Naive B cell (primary cell): Measurements from ENCODE around the gene GLB1L. TPM values are rescaled to one million over a fixed set of nuclear protein-coding genes. Genes with fewer than 3 reads are reported as not detected.
"Not testable (repeated sequence)": the region's sequence is repeated elsewhere in the genome, so short reads cannot be mapped to it uniquely, and the experiment has no call there.

Experiments
- ATAC-seq, 2 donors: fragments of 150-1000 bp; cut with Tn5 transposase; 2 replicates each; pipeline ENCODE4 v1.10.0; 2021; ENCODE audit warnings: low read depth in 2 of 2, mild to moderate bottlenecking in 2 of 2, moderate library complexity in 2 of 2
- DNase-seq: peaks from one replicate; pipeline ENCODE4 v3.0.0; 2022
- H3K27ac Mint-ChIP-seq, 6 donors: one replicate each; pipeline ENCODE4 v1.8.0; 2020 to 2022; ENCODE audit warnings: mild to moderate bottlenecking in 6 of 6, mixed read lengths in 6 of 6, moderate library complexity in 5 of 6, inconsistent platforms in 2 of 6
- H3K27me3 Mint-ChIP-seq, 3 donors: one replicate each; pipeline ENCODE4 v1.8.0; 2021 to 2022; ENCODE audit warnings: mixed read lengths in 3 of 3, mild to moderate bottlenecking in 1 of 3
- H3K36me3 Mint-ChIP-seq, 2 donors: one replicate each; pipeline ENCODE4 v1.8.0; 2020 to 2022; ENCODE audit warnings: mixed read lengths in 2 of 2, inconsistent platforms in 1 of 2, mild to moderate bottlenecking in 1 of 2
- H3K4me1 Mint-ChIP-seq, 3 donors: one replicate each; pipeline ENCODE4 v1.8.0; 2020 to 2022; ENCODE audit warnings: mixed read lengths in 3 of 3, inconsistent platforms in 1 of 3, mild to moderate bottlenecking in 1 of 3, moderate library complexity in 1 of 3
- H3K4me3 Mint-ChIP-seq, 8 donors: one replicate each; pipeline ENCODE4 v1.8.0; 2020 to 2022; ENCODE audit warnings: mild to moderate bottlenecking in 8 of 8, mixed read lengths in 8 of 8, moderate library complexity in 8 of 8, inconsistent platforms in 2 of 8
- H3K9me3 Mint-ChIP-seq, 7 donors: one replicate each; pipeline ENCODE4 v1.8.0; 2020 to 2022; ENCODE audit warnings: mixed read lengths in 7 of 7, mild to moderate bottlenecking in 5 of 7, inconsistent platforms in 2 of 7, moderate library complexity in 1 of 7
- polyA plus RNA-seq, 6 donors: library from polyadenylated mRNA; unstranded; fragments of 300-500 nt; fragmentation: Illumina TruSeq; gene quantifications; one replicate each; pipeline ENCODE4 v1.2.3, GENCODE V29; 2021; ENCODE audit warnings: low read depth in 6 of 6

Gene GLB1L
- polyA plus RNA-seq, 6 donors from 2014 or later, result 0.24 to 1.5 (median 1.00) TPM; not detected in 1

DNA sequence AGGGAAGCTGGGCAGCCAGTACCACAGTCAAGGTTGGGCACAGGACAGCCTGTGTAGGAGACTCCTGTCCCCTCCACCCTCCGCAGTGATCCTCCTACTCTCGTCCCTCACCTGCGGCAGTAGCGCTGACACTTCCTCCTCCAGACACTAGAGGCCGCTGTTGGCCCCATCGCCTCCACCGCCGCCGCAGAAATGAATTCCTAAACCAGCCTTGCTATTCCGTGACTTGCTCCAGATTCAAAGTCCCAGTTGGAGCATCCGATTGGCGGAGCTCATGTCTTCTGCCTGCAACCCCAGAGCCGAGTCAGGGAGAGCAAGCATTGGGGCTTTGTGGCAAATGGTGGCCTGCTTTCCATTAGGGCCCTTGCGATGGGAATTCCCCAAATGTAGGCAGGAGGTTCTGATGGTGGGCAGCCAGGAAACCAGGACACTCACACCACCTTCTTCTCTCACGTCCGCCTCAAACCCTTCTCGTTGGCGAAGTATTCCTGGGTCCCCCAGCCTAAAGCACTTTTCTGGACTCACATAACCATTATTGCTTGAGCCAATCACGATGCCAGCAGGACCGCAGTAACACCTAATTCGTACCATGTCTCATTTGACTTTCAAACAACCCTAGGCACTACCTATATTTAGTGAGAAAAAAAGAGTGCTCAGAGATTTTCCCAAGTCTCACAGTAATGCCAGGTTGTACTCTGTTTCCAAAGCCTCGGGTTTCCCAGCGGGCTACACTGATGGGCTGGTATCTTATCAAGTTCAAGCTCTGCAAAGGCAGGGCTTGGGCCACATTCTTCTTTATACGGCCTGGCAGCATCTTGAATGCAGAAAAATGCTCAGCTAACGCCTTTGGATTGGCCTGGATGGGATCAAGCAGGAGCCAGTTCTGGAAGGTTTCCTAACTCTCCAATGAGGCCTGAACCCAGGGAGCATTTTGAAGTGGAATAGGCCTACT is 32.7 kb upstream of the GLB1L start:
- H3K4me1 Mint-ChIP-seq, result peaks cover 36 to 42% (median 39%) of the 10 kb centered on the region in 3 donors
- peaks cover 4 to 6% of the 10 kb centered on the region in 2 donors for H3K36me3 Mint-ChIP-seq
- DNase-seq, result peak; percentile 75
- H3K9me3 Mint-ChIP-seq, result no peaks in the 10 kb centered on the region
- no peaks in the 10 kb centered on the region for H3K27me3 Mint-ChIP-seq
- no peak for ATAC-seq
- H3K27ac Mint-ChIP-seq, result peak overlapping the region; percentile 98 to 100 (median 100)
- peak overlapping the region; percentile 83 to 96 (median 94) for H3K4me3 Mint-ChIP-seq

DNA sequence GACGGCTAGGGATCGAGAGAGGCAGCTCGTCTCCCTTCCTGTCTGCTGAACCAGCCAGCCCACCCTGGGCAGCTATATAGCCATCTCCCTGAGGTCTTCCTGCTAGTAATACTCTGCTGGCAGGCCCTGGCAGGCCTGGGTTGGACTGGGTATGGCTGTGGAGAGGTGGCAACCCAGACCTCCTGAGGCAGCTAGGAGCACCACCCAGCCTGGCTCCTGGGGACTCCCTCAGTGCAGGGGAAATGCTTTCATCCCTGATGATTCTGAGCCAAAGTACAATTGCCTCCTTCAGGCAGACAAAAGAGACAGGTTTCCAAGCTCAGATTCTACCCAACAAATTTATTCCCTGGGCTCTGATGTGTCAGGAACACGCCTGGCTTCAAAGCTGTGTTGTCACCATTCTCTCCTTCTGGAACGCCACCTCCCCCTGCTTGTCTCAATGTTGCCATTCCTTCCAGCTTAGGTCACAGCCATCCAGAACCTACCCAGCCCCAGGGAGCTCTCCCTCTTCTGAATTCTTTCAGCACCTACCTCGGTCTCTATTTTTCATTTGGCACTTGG is 29.2 kb upstream of the GLB1L start:
- Mint-ChIP-seq H3K27ac (no peak overlapping the region), H3K9me3 (no peaks in the 10 kb centered on the region), H3K4me3 (peak overlapping the region in 1 of 8 donors; percentile 75), H3K27me3 (no peaks in the 10 kb centered on the region), H3K36me3 (no peaks in the 10 kb centered on the region), H3K4me1 (peaks cover 19 to 22% (median 21%) of the 10 kb centered on the region in 3 donors)
- no peak for DNase-seq
- no peak for ATAC-seq

- no peaks in the 10 kb centered on the region for H3K36me3 Mint-ChIP-seq
- H3K4me1 Mint-ChIP-seq, result peaks cover 18 to 20% (median 18%) of the 10 kb centered on the region in 3 donors
- DNase-seq, result no peak
- no peaks in the 10 kb centered on the region for H3K9me3 Mint-ChIP-seq
- no peak overlapping the region for H3K27ac Mint-ChIP-seq
- ATAC-seq, result no peak
- no peaks in the 10 kb centered on the region for H3K27me3 Mint-ChIP-seq
- no peak overlapping the region for H3K4me3 Mint-ChIP-seq
Measured at GRCh38 chr2:219273937-219274336, 28.7 kb upstream of the GLB1L start.

- no peaks in the 10 kb centered on the region for H3K9me3 Mint-ChIP-seq
- no peak overlapping the region for H3K4me3 Mint-ChIP-seq
- H3K27ac Mint-ChIP-seq, result no peak overlapping the region
- no peak for DNase-seq
- H3K27me3 Mint-ChIP-seq, result no peaks in the 10 kb centered on the region
- ATAC-seq, result no peak
- H3K36me3 Mint-ChIP-seq, result no peaks in the 10 kb centered on the region
- H3K4me1 Mint-ChIP-seq, result peaks cover 9 to 11% (median 9%) of the 10 kb centered on the region in 3 donors
Measured at GRCh38 chr2:219272995-219273394, 27.8 kb upstream of the GLB1L start.

DNA sequence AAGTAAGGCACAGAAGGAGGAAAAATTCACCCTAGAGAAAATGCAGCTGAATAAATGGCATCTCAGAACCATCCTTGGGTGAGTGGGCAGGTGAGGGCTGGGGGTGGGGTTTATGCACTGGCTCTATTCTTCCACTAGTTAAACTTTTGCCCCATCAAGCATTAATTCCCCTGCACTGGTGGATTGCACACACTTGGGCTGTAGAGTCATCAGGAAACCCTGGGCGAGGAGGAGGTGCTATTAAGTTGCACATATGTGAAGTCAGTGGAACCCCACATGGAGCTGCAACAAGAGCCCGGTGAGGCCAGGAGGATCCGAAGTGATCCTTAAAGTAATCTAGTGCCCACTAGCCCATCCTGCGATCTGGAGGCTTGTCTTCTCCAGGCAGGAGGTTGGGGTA is 27.1 kb upstream of the GLB1L start:
- no peak for DNase-seq
- H3K27ac Mint-ChIP-seq, result no peak overlapping the region
- H3K36me3 Mint-ChIP-seq, result no peaks in the 10 kb centered on the region
- ATAC-seq, result no peak
- no peaks in the 10 kb centered on the region for H3K27me3 Mint-ChIP-seq
- H3K9me3 Mint-ChIP-seq, result no peaks in the 10 kb centered on the region
- H3K4me1 Mint-ChIP-seq, result peaks cover 3 to 4% (median 3%) of the 10 kb centered on the region in 3 donors
- no peak overlapping the region for H3K4me3 Mint-ChIP-seq

DNA sequence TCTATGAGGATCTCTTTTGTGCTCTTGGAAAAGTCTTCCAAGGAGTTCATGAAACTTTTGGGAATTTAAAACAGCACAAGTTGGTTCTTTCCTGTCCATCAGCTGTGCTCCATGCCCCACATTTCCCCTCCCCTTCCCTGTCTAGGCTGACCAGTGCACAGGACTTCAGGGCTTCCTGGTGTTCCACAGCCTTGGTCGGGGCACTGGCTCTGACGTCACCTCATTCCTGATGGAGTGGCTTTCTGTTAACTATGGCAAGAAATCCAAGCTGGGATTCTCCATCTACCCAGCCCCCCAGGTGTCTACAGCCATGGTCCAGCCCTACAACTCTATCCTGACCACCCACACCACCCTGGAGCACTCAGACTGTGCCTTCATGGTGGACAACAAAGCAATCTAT is 25.8 kb upstream of the GLB1L start:
- no peak overlapping the region for H3K4me3 Mint-ChIP-seq
- H3K27me3 Mint-ChIP-seq, result no peaks in the 10 kb centered on the region
- DNase-seq, result no peak
- no peaks in the 10 kb centered on the region for H3K36me3 Mint-ChIP-seq
- no peaks in the 10 kb centered on the region for H3K4me1 Mint-ChIP-seq
- H3K9me3 Mint-ChIP-seq, result no peaks in the 10 kb centered on the region
- ATAC-seq, result no peak
- no peak overlapping the region for H3K27ac Mint-ChIP-seq

DNA sequence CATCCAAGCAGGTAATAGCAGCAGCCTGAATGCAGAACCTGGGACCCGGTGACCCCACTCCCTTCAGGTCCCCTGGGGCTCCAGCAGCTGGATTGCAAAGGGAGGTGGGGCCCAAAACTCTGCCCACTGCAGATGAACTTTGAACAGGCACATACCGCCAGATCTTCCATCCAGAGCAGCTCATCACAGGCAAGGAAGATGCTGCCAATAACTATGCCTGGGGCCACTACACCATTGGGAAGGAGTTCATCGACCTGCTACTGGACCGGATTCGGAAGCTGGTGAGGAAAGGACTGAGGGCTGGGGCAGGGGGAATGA is 24.8 kb upstream of the GLB1L start:
- Mint-ChIP-seq H3K27ac (no peak overlapping the region), H3K4me3 (no peak overlapping the region), H3K4me1 (no peaks in the 10 kb centered on the region), H3K27me3 (no peaks in the 10 kb centered on the region), H3K9me3 (no peaks in the 10 kb centered on the region), H3K36me3 (no peaks in the 10 kb centered on the region)
- no peak for ATAC-seq
- no peak for DNase-seq

GRCh38 chr2:219269362-219270054 is 24.3 kb upstream of the GLB1L start:
- H3K4me1 Mint-ChIP-seq, result no peaks in the 10 kb centered on the region
- no peak for ATAC-seq
- no peaks in the 10 kb centered on the region for H3K36me3 Mint-ChIP-seq
- no peak overlapping the region for H3K4me3 Mint-ChIP-seq
- no peaks in the 10 kb centered on the region for H3K27me3 Mint-ChIP-seq
- no peak for DNase-seq
- no peaks in the 10 kb centered on the region for H3K9me3 Mint-ChIP-seq
- peak overlapping the region in 1 of 6 donors; percentile 68 for H3K27ac Mint-ChIP-seq

DNA sequence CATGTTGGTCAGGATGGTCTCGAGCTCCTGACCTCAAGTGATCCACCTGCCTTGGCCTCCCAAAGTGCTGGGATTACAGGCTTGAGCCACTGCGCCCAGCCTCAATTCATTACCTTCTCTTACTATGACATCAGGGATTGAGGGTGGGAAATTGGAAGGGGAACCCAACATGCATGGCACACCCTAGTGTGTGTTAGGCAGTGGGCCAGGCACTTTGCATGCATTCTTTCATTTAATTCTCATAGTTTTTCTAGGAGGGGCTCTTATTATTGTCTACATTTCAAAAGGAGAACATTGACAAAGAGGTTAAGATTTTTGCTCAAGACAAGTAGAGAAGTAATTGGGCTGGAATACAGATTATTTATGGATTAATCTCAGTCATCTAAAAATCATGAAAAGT is 23.1 kb upstream of the GLB1L start:
- no peak for ATAC-seq
- H3K27ac Mint-ChIP-seq, result no peak overlapping the region
- DNase-seq, result no peak
- H3K27me3 Mint-ChIP-seq, result no peaks in the 10 kb centered on the region
- H3K36me3 Mint-ChIP-seq, result no peaks in the 10 kb centered on the region
- no peaks in the 10 kb centered on the region for H3K4me1 Mint-ChIP-seq
- H3K4me3 Mint-ChIP-seq, result no peak overlapping the region
- H3K9me3 Mint-ChIP-seq, result no peaks in the 10 kb centered on the region

DNA sequence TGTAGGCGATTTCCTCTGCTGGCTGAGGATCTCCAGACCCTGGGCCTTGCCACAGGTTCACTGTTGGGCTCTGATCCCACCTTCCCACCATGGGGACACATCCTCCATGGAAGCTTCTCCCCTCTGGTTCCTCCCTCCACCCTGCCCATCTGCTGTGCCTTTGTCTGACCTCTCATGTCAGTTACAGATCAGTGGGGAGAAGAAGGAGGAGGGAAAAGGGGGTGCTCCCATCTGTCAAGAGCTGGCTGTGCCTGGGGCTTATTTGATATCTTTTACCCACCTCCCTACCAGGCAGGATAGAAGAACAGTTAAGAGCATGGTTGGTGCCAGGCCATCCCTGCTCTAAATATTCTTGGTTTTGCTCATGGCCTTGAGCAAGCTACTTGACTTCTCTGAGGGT is 21.6 kb upstream of the GLB1L start:
- H3K4me3 Mint-ChIP-seq, result no peak overlapping the region
- H3K9me3 Mint-ChIP-seq, result no peaks in the 10 kb centered on the region
- peaks cover 0 to 2% (median 0%) of the 10 kb centered on the region in 3 donors for H3K27me3 Mint-ChIP-seq
- H3K36me3 Mint-ChIP-seq, result no peaks in the 10 kb centered on the region
- H3K27ac Mint-ChIP-seq, result no peak overlapping the region
- DNase-seq, result no peak
- H3K4me1 Mint-ChIP-seq, result no peaks in the 10 kb centered on the region
- no peak for ATAC-seq

GRCh38 chr2:219266232-219266631 is 21.0 kb upstream of the GLB1L start:
- H3K36me3 Mint-ChIP-seq, result no peaks in the 10 kb centered on the region
- DNase-seq (no peak), ATAC-seq (no peak)
- no peak overlapping the region for H3K4me3 Mint-ChIP-seq
- no peaks in the 10 kb centered on the region for H3K9me3 Mint-ChIP-seq
- H3K4me1 Mint-ChIP-seq, result no peaks in the 10 kb centered on the region
- H3K27me3 Mint-ChIP-seq, result peaks cover 0 to 5% (median 0%) of the 10 kb centered on the region in 3 donors
- no peak overlapping the region for H3K27ac Mint-ChIP-seq

DNA sequence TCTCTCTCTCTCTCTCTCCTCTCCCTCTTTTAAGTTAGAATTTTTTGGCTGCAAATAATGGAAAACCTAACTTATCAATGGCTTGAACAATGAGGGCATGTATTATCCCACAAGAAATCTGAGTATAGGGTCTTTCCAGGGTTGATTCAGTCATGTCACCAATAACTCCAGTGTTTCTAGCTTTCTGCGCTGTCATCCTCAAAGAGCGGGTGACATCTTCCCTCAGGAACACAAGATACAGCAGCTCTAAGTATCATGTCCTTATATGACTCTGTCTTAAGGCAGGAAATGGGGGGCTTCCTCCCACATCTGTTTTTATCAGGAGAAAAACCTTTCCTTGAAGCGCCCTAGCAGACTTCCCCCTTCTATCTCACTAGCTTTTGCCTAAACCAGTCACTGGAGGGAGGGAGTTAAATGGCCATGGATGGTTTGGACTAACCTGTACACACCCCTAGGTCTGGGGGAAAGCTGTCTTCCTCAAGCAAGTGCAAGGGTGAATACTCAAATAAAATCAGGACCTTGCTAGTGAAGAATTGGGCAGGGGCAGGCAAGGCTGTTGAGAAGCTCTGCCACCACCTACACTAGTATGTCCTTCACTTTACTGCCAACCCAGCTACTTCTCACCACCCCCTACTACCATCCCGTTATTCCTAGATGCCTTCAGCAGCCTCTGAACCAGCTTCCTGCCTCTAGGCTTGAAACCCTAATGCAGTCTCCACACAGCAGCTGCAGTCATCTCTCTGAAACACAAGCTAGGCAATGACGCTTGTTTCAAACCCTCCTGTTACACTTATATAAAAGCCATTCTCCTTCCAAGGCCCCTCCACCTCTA is 16.0 kb upstream of the GLB1L start:
- no peaks in the 10 kb centered on the region for H3K4me1 Mint-ChIP-seq
- peaks cover 0 to 1% (median 0%) of the 10 kb centered on the region in 7 donors for H3K9me3 Mint-ChIP-seq
- ATAC-seq (no peak), DNase-seq (no peak)
- no peaks in the 10 kb centered on the region for H3K36me3 Mint-ChIP-seq
- H3K4me3 Mint-ChIP-seq, result peak overlapping the region in 1 of 8 donors; percentile 43
- no peak overlapping the region for H3K27ac Mint-ChIP-seq
- peaks cover 0 to 5% (median 0%) of the 10 kb centered on the region in 3 donors for H3K27me3 Mint-ChIP-seq

DNA sequence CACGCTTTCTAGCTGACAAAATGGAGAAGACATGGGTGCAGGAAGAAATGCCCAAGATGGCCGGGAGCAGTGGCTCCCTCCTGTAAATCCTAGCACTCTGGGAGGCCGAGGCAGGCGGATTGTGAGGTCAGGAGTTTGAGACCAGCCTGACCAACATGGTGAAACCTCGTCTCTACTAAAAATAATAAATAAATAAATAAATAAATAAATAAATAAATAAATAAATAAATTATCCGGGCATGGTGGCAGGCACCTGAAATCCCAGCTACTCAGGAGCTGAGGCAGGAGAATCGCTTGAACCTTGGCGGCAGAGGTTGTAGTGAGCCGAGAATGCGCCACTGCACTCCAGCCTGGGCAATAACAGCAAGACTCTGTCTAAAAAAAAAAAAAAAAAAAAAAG is 13.7 kb upstream of the GLB1L start:
- H3K4me1 Mint-ChIP-seq, result peaks cover 7 to 12% (median 8%) of the 10 kb centered on the region in 3 donors
- H3K27ac Mint-ChIP-seq, H3K27me3 Mint-ChIP-seq, DNase-seq, H3K36me3 Mint-ChIP-seq, H3K9me3 Mint-ChIP-seq, ATAC-seq, H3K4me3 Mint-ChIP-seq: not testable (repeated sequence)
